Stimulated activated CD8-positive, alpha-beta memory T cell treated with anti-CD3 and anti-CD28 coated beads, Interleukin-15, amount 100 ng/mL, for 48 hours (primary cell): ENCODE measurements around the gene CPT1B.
A peak's percentile ranks its signal among the peaks of the same experiment; 100 is the strongest.

Experiments used
- DNase-seq, 2 donors: peaks; one replicate each; pipeline ENCODE4 v3.0.0-alpha.2; 2020; ENCODE audit warnings: low read depth in 2 of 2

The CPT1B gene

GRCh38 chr22:50569896-50570535, 8.2 kb downstream of the CPT1B start:
- no peak for DNase-seq

DNA sequence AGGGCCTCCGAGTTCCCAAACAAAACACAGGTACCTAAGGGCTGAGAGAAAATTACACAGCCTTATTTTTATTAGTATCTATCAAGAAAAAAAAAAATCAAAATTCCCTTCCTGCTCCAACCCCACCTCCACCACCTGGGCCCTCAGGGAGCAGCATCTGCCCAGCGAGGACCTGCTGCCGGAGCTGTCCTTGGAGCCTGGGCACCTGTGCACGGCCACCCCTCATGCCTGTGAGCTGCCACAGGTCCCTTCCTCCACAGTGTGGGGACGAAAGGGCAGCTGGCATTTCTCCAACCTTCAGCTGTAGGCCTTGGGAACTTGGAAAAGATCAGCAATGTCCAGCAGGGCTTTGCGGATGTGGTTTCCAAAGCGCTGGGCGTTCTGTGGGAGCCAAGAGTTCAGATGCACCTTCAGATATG, 9.2 kb downstream of the CPT1B start:
- DNase-seq = no peak

- no peak for DNase-seq
Measured at GRCh38 chr22:50568626-50569025, 9.6 kb downstream of the CPT1B start.

- no peak for DNase-seq
Measured at GRCh38 chr22:50567721-50568252, 10.4 kb downstream of the CPT1B start.

- DNase-seq = no peak
Measured at GRCh38 chr22:50564289-50564688, 13.9 kb downstream of the CPT1B start.

- DNase-seq = no peak
Measured at GRCh38 chr22:50563413-50564160, 14.6 kb downstream of the CPT1B start.

DNA sequence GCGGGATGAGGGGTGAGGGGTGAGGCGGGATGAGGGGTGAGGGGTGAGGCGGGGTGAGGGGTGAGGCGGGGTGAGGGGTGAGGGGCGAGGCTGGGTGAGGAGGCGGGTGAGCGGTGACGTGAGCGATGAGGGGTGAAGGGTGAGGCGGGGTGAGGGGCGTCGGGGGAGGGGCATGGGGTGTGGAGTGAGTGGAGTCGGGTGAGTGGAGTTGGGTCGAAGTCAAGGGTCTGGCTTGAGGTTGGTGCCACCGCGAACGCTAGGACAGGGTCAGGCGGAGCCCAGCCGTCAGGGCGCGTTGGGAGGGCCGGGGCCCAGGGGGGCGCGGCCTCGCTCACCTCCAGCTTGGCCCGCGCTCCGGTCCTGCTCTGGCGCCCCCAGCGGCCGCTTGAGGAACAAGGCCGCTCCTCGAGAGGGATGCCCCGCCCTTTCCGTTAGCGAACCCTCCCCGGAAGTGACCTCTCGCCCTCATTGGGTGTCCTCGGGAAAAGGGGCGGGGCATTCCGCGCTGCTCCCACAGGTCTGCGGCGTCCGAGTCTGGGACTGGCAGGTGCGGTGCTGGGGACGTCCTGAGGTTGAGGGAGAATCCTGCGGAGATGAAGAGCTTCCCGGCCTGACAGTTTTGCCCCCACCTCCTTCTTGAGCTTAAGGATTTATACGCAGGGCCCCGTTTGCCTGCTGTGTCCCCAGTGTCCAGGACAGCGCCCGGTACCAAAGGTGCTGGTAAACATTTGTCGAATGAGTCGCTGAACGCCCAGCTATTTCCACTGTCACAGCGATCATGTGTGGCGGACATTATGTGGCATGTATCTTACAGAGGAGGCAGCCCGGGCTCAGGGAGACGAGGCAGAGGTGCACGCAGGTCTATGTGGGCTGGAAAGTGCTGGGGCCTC, 15.5 kb downstream of the CPT1B start, which contains the start of gene SYCE3:
SYCE3 (minus strand) TSS at position 397 of the 890 bp plus-strand sequence. CDS start 6,514 bp downstream, outside the sequence.
- DNase-seq = peak; percentile 94 to 97

DNA sequence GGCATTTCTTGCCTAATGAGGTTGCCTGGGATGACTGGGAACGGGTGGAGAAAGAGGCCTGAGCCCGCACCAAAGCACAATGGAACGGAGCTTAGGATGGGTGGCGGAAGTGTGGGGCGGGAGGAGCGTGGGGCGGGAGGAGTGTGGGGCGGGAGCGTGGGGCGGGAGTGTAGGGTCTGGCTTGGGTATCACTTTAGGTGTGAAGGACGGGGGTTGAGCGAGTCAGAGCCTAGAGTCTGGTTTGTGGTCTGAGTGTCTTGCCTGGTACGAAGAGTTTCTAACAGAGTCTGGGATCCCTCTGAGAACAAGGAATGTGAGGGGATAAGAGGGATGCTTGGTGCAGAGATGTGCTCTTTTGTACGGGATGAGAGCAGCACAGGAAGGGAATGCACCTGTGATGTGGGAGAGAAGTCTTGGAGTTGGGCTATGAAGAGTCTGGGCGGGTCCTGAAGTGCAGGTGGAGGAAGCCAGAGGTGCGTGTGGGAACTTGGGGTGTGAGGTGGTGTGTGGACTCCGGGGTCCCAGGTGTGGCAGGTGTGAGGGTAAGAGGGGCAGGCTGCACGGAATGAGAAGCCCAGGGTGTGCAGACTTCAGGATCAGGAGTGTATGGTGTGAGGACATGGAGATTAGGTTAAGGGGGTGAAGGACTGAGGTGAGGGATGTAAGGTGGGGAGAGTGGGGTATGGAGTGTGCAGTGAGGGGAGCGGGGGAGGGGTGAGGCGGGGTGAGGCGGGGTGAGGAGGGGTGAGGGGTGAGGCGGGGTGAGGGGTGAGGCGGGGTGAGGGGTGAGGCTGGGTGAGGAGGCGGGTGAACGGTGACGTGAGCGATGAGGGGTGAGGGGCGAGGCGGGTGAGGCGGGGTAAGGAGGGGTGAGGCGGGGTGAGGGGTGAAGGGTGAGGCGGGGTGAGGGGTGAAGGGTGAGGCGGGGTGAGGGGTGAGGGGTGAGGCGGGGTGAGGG, 16.5 kb downstream of the CPT1B start:
- no peak for DNase-seq

GRCh38 chr22:50560034-50560433, 18.2 kb downstream of the CPT1B start:
- no peak for DNase-seq

- no peak for DNase-seq
Measured at GRCh38 chr22:50556703-50557102, 21.5 kb downstream of the CPT1B start.

- DNase-seq = no peak
Measured at GRCh38 chr22:50553310-50553709, 24.9 kb downstream of the CPT1B start.

DNA sequence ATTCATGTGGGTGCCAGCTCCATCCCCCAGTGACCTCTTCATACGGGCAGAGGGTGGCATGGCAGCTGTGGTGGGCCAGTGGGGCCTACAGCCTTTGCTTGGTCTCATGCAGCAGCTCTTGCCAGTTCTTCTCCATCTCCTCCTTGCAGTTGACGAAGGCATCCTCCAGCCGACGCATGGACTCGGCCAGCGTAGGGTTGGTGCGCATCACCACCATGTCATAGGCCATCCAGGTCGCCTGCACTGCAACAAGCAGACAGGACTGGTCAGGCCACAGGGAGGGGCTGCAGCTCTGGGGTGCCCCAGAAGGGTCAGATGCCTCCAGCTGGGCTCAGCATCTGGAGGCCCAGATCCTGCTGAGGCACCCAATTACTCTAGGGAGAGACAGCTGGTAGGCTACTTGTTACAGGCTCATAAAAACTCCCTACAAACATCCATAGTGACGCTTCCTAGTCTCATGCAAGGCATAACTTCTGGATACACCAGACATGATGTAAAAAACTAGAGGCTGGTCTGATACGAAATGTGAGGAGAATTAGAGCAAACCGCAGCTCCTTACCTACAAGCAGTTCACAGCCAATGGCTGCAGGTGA, 27.0 kb downstream of the CPT1B start:
- DNase-seq = no peak

GRCh38 chr22:50550395-50550794, 27.8 kb downstream of the CPT1B start:
- DNase-seq = no peak

GRCh38 chr22:50548921-50549790, 29.1 kb downstream of the CPT1B start:
- no peak for DNase-seq

DNA sequence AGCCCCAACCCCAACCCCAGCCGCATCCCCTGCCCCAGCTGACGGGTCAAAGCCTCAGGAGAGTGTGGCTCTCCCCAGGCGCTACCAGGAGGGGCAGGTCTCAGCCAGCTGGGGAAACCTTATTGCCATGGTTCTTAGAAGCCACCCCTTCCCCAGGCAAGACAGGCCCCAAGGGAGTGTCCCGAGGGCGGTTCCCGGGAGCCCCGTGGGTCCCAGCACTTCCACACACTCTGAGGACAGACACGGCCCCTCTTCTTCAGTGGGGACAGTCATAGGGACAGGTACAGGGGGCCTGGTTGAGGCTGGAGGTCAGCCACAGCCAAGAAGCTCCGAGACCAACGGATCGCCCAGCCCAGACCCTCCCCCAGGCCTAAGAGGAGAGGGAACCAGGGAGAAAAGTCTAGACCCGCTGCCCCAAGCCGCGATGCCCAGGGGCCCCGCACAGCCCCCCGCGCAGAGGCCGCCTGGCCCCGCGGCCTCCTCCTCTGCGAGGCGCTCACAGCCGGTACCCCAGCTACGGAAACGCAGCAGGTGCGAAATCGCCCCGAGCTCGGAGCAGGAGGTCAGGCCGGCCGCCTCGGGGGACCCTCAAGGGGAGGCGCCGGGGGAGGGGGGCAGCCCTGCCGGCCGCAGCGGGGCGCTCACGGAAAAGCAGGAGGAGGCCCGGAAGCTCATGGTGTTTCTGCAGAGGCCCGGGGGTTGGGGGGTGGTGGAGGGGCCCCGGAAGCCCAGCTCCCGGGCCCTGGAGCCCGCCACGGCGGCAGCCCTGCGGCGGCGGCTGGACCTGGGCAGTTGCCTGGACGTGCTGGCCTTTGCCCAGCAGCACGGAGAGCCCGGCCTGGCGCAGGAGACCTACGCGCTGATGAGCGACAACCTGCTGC, 29.9 kb downstream of the CPT1B start:
- DNase-seq = no peak

DNA sequence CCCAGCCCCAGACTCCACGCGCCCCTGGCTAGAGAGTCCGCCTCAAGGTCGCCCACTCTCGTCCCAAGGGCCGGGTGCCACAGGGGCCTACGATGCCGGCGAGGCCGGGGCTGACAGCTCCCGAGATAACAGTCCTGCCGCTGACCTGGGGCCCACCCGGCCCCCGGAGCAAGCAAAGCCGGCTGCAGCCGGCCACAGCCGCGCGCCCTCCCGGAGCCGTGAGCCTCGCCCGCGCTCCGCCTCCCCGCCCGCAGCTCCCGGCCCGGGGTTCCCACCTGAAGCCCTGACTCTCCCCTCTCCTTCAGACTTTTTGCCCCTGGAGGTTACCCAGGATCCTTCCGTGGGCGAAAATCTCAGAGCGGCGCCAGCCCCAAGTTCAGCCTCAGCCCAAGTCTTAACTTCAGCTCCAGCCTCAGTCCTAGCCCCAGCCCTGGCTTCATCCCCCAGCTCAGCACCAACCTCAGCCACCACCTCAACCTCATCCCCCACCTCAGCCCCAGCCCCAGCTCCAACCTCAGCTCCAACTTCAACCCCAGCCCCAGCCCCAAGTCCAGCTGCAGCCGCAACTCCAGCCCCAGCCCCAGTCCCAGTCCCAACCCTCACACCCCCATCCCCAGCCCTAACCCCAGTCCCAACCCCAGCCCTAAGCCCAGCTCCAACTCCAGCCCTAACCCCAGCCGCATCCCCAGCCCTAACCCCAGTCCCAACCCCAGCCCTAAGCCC, 30.8 kb downstream of the CPT1B start:
- no peak for DNase-seq

GRCh38 chr22:50546326-50547262, 31.6 kb downstream of the CPT1B start:
- DNase-seq = no peak
